OCI-LY7 (cell line): ENCODE measurements around the gene PRSS50. TPM values are rescaled to one million over a fixed set of nuclear protein-coding genes. Genes with fewer than 3 reads are reported as not detected.

Experiments
- BruUV-seq: library from RNA; stranded (reverse); fragments of 400-500 nt; replicated peaks from 2 replicates; lab custom pipeline; 2021; lab: Mats Ljungman, UMichigan
- CTCF ChIA-PET: fragments of 300-600 bp; sonication (Branson Sonifier 250); formaldehyde crosslinking; loops from one replicate; lab custom pipeline; 2022; ENCODE audit warnings: antibody characterized with exemption; ENCODE audit not compliant: unreplicated experiment; lab: Charles Lee
- POLR2A ChIA-PET: fragments of 300-600 bp; sonication (Branson Sonifier 250); formaldehyde crosslinking; loops from one replicate; lab custom pipeline; 2022; ENCODE audit warnings: antibody characterized with exemption; lab: Charles Lee
- DNase-seq: peaks from one replicate; pipeline ENCODE4 v3.0.0-alpha.2; 2015; ENCODE audit warnings: low spot score
- H2AFZ ChIP-seq: fragments of 200-600 bp; sonication (generic), shearing (Covaris generic); 2 replicates; pipeline ENCODE4 v1.6.1; 2014; ENCODE audit warnings: mild to moderate bottlenecking, antibody characterized with exemption, low read length, moderate library complexity
- H3K27ac ChIP-seq: fragments of 200-600 bp; sonication (generic); 2 replicates; pipeline ENCODE4 v1.5.1; 2014; ENCODE audit warnings: mixed run types, low read depth, mild to moderate bottlenecking, moderate library complexity, low read length, inconsistent platforms; ENCODE audit not compliant: poor library complexity, severe bottlenecking
- H3K36me3 ChIP-seq: fragments of 200-600 bp; sonication (generic); 2 replicates; pipeline ENCODE4 v1.6.1; 2014; ENCODE audit warnings: mild to moderate bottlenecking, antibody characterized with exemption, low read length, moderate library complexity, mixed read lengths; ENCODE audit not compliant: insufficient read depth
- H3K4me1 ChIP-seq: fragments of 200-600 bp; sonication (generic); 2 replicates; pipeline ENCODE4 v1.5.1; 2014; ENCODE audit warnings: mild to moderate bottlenecking, low read length; ENCODE audit not compliant: insufficient read depth, poor library complexity, severe bottlenecking
- H3K4me2 ChIP-seq: fragments of 200-600 bp; sonication (generic); 2 replicates; pipeline ENCODE4 v1.6.1; 2014; ENCODE audit warnings: mild to moderate bottlenecking, low read length
- H3K4me3 ChIP-seq: fragments of 200-600 bp; sonication (generic); 2 replicates; pipeline ENCODE4 v1.5.1; 2014; ENCODE audit warnings: mild to moderate bottlenecking, low read depth, low read length; ENCODE audit not compliant: poor library complexity, severe bottlenecking
- H3K79me2 ChIP-seq: fragments of 200-600 bp; sonication (generic); 2 replicates; pipeline ENCODE4 v1.6.1; 2016; ENCODE audit warnings: low read depth, mild to moderate bottlenecking, low read length, moderate library complexity, mixed read lengths; ENCODE audit not compliant: insufficient read depth
- H3K9me2 ChIP-seq: fragments of 200-600 bp; sonication (generic); 2 replicates; pipeline ENCODE4 v1.6.1; 2016; ENCODE audit warnings: mild to moderate bottlenecking, low read length, mixed read lengths; ENCODE audit not compliant: insufficient read depth
- H3K9me3 ChIP-seq: fragments of 200-600 bp; sonication (generic); 2 replicates; pipeline ENCODE4 v1.6.1; 2014; ENCODE audit warnings: mild to moderate bottlenecking, mixed run types, low read length, mixed read lengths
- H4K20me1 ChIP-seq: fragments of 200-600 bp; sonication (generic); 2 replicates; pipeline ENCODE4 v1.6.1; 2014; ENCODE audit warnings: mild to moderate bottlenecking, antibody characterized with exemption, low read length, moderate library complexity, mixed read lengths; ENCODE audit not compliant: insufficient read depth
- CTCF ChIP-seq: fragments of 200-600 bp; sonication (generic); conservative IDR thresholded peaks from 2 replicates; pipeline ENCODE4 v1.5.1; 2014; ENCODE audit warnings: mild to moderate bottlenecking, antibody characterized with exemption, low read length, moderate library complexity, mixed read lengths
- EZH2phosphoT487 ChIP-seq: fragments of 200-600 bp; sonication (generic); IDR thresholded peaks from 2 replicates; pipeline ENCODE4 v1.6.1; 2018; ENCODE audit warnings: low read depth, borderline replicate concordance, mild to moderate bottlenecking, mixed run types, antibody characterized with exemption, low read length, moderate library complexity, mixed read lengths
- intact Hi-C: fragments of 100-400 bp; cut with micrococcal nuclease; formaldehyde crosslinking; loops from one replicate; pipeline ENCODE4 v1.10.0; 2022; ENCODE audit not compliant: unreplicated experiment
- total RNA-seq, 2 experiments: library from RNA; depleted of rRNA in 1 of 2; stranded (reverse); fragments of >200 nt in 1 of 2; shearing (Covaris generic) in 1 of 2; gene quantifications; 2 replicates each; pipeline ENCODE4 v1.2.3, GENCODE V29; 2014 to 2022

The PRSS50 gene
- total RNA-seq, 2 experiments from 2014 or later = not detected

GRCh38 chr3:46710229-46710628 is 7.4 kb downstream of the PRSS50 start:
- no peaks in the 10 kb centered on the region for H3K4me1 ChIP-seq
- H3K4me3 ChIP-seq = no peak overlapping the region
- H3K79me2 ChIP-seq = no peaks in the 10 kb centered on the region
- TF ChIP-seq CTCF (no peak), EZH2phosphoT487 (no peak)
- H3K27ac ChIP-seq = no peak overlapping the region
- DNase-seq = no peak
- ChIA-PET POLR2A (interaction anchor here (0.7 to 0.9 kb wide), 2 partner anchors 10 to 159 kb away, joined by 3 to 4 read pairs; no protein-coding TSS in a partner anchor), CTCF (no interaction called here)
- no peaks in the 10 kb centered on the region for H4K20me1 ChIP-seq
- intact Hi-C loops = no loop called here
- H3K4me2 ChIP-seq = no peak overlapping the region
- H3K9me3 ChIP-seq = no peaks in the 10 kb centered on the region
- no peaks in the 10 kb centered on the region for H3K9me2 ChIP-seq
- H2AFZ ChIP-seq = no peak overlapping the region
- H3K36me3 ChIP-seq = no peaks in the 10 kb centered on the region
- BruUV-seq = no TSS peak

- intact Hi-C loops = loop anchor here (10.0 kb wide), 2 partner anchors 305 to 665 kb away; no protein-coding TSS in a partner anchor
- CTCF ChIA-PET = interaction anchor here (0.5 kb wide), 1 partner anchor 237 kb away, joined by 10 read pairs; no protein-coding TSS in a partner anchor
These were observed 7.9 kb downstream of the PRSS50 start for GRCh38 chr3:46709721-46710120.

More at GRCh38 chr3:46709721-46710120, 7.9 kb downstream of the PRSS50 start:
- Histone ChIP-seq H2AFZ (no peak overlapping the region), H3K79me2 (no peaks in the 10 kb centered on the region), H3K4me1 (no peaks in the 10 kb centered on the region), H3K9me3 (no peaks in the 10 kb centered on the region), H3K9me2 (no peaks in the 10 kb centered on the region), H3K27ac (no peak overlapping the region), H3K4me3 (no peak overlapping the region), H4K20me1 (no peaks in the 10 kb centered on the region), H3K36me3 (no peaks in the 10 kb centered on the region), H3K4me2 (no peak overlapping the region)
- POLR2A ChIA-PET = interaction anchor here (0.9 kb wide), 1 partner anchor 11 kb away, joined by 4 read pairs; no protein-coding TSS in a partner anchor
- TF ChIP-seq EZH2phosphoT487 = no peak
- TF ChIP-seq CTCF = no peak
- no peak for DNase-seq
- BruUV-seq = no TSS peak
